Upper lobe of left lung (tissue), 6 donors: Measurements from ENCODE around the gene POLE2. TPM values are rescaled to one million over a fixed set of nuclear protein-coding genes. Genes with fewer than 3 reads are reported as not detected.
A peak's percentile ranks its signal among the peaks of the same experiment; 100 is the strongest.
"Not testable (repeated sequence)": the region's sequence is repeated elsewhere in the genome, so short reads cannot be mapped to it uniquely, and the experiment has no call there.

ENCODE experiments used
- ATAC-seq, 2 donors: fragments of 200-7000 bp; cut with Tn5 transposase; one replicate each; pipeline ENCODE4 v1.9.1; 2022; ENCODE audit warnings: mild to moderate bottlenecking in 2 of 2, moderate library complexity in 2 of 2; ENCODE audit not compliant: low FRiP score in 2 of 2
- DNase-seq, 2 donors: peaks; one replicate each; pipeline ENCODE4 v3.0.0-alpha.2; 2019 to 2020
- H3K27ac ChIP-seq, 4 donors: fragments of 200-600 bp; sonication (generic); one replicate each; pipeline ENCODE4 v1.5.1; 2016 to 2019
- H3K27me3 ChIP-seq, 4 donors: fragments of 200-600 bp; sonication (generic); one replicate each; pipeline ENCODE4 v1.5.1; 2017 to 2019
- H3K36me3 ChIP-seq, 4 donors: fragments of 200-600 bp; sonication (generic); one replicate each; pipeline ENCODE4 v1.5.1; 2016 to 2019
- H3K4me1 ChIP-seq, 4 donors: fragments of 200-600 bp; sonication (generic); one replicate each; pipeline ENCODE4 v1.5.1; 2018 to 2019
- H3K4me3 ChIP-seq, 4 donors: fragments of 200-600 bp; sonication (generic); one replicate each; pipeline ENCODE4 v1.5.1; 2017 to 2019; ENCODE audit warnings: mild to moderate bottlenecking in 2 of 4, moderate library complexity in 1 of 4
- H3K9me3 ChIP-seq, 4 donors: fragments of 200-600 bp; sonication (generic); one replicate each; pipeline ENCODE4 v1.5.1; 2018 to 2019
- EP300 ChIP-seq, 4 donors: sonication (generic); formaldehyde crosslinking; IDR thresholded peaks; one replicate each; pipeline ENCODE4 v1.5.1; 2017; ENCODE audit warnings: antibody characterized with exemption in 4 of 4, control low read depth in 2 of 4
- POLR2A ChIP-seq, 4 donors: fragments of 450-650 bp; IDR thresholded peaks; one replicate each; pipeline ENCODE4 v1.5.1; 2016 to 2017; ENCODE audit warnings: antibody characterized with exemption in 4 of 4, mild to moderate bottlenecking in 2 of 4
- POLR2AphosphoS5 ChIP-seq, 2 donors: sonication (generic); formaldehyde crosslinking; IDR thresholded peaks; one replicate each; pipeline ENCODE4 v1.5.1; 2017; ENCODE audit warnings: antibody characterized with exemption in 2 of 2
- WGBS, 2 donors: methylation state at CpG; one replicate each; pipeline ENCODE4 v1.1.5; 2017 to 2018; 5-methylcytosine and 5-hydroxymethylcytosine counted together
- total RNA-seq, 6 donors: library from RNA; depleted of rRNA in 4 of 6; stranded (reverse); fragments of >200 nt in 4 of 6; gene quantifications; one replicate each; pipeline versions ENCODE4 v1.1.0 to v1.2.1, GENCODE V29; 2016 to 2021
- TF ChIP-seq, protein P1 (sequence below), 6 experiments: fragments of 450-650 bp in 4 of 6; fragments of 200-600 bp in 2 of 6; sonication (generic) in 2 of 6; IDR thresholded peaks; one replicate each; pipeline ENCODE4 v1.5.1; 2016 to 2019; ENCODE audit warnings: antibody characterized with exemption in 6 of 6
- donor health status: DM: no; HTN: no; CAD: no; lungs with moderate emphysema.
- donor health status: DM: no; HTN: yes; CAD: no; lungs with severe emphysema.

Gene POLE2, protein sequence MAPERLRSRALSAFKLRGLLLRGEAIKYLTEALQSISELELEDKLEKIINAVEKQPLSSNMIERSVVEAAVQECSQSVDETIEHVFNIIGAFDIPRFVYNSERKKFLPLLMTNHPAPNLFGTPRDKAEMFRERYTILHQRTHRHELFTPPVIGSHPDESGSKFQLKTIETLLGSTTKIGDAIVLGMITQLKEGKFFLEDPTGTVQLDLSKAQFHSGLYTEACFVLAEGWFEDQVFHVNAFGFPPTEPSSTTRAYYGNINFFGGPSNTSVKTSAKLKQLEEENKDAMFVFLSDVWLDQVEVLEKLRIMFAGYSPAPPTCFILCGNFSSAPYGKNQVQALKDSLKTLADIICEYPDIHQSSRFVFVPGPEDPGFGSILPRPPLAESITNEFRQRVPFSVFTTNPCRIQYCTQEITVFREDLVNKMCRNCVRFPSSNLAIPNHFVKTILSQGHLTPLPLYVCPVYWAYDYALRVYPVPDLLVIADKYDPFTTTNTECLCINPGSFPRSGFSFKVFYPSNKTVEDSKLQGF
- total RNA-seq = 1 to 10 TPM in 4 of 6 donors, under 1 TPM in 2; 0.49 to 2.7 (median 2.1) TPM

DNA sequence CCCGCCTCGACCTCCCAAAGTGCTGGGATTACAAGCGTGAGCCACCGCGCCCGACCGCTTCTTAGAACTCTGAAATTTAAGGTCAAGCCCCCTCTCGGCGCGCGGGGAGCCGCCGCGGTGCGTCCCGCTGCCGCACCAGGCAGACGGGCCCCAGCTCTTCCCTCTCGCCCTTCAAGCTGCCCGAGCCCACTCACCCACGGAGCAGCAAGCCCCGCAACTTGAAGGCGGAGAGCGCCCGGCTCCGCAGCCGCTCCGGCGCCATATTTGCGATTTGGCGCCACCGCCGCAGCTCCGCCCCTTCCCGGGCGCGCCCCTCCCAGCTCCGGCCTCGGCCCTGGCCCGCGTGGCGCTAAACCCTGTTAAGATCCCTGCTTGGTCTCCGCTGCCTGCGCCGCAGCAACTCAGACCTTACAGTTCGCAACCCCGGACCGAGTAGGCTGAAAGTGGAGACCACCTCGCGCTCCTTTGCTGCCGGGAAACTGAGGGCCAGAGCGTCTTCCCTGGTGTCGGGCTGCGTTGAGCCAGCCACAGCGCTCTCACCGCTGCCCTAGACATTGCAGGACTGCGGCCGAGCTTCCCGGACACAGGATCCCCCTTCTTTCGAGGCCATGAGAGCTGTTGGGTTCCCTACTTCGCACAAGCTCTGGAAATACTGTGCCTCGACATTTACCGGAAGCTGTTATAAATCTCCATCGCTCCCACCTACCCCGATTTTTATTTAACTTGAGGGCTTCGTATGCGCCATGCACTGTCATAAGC is at the start of gene POLE2:
POLE2 (minus strand) TSS at position 273 of the 759 bp plus-strand sequence; CDS start at position 262, 11 bp downstream.
- ATAC-seq (peak; percentile 87 to 94), DNase-seq (peak; percentile 69 to 96)
- TF ChIP-seq POLR2A (IDR thresholded peaks at IDR 0.05) = peak in 1 of 4 donors; percentile 54
- no peak for TF ChIP-seq EP300 (IDR thresholded peaks at IDR 0.05)
- TF ChIP-seq, protein P1, sequence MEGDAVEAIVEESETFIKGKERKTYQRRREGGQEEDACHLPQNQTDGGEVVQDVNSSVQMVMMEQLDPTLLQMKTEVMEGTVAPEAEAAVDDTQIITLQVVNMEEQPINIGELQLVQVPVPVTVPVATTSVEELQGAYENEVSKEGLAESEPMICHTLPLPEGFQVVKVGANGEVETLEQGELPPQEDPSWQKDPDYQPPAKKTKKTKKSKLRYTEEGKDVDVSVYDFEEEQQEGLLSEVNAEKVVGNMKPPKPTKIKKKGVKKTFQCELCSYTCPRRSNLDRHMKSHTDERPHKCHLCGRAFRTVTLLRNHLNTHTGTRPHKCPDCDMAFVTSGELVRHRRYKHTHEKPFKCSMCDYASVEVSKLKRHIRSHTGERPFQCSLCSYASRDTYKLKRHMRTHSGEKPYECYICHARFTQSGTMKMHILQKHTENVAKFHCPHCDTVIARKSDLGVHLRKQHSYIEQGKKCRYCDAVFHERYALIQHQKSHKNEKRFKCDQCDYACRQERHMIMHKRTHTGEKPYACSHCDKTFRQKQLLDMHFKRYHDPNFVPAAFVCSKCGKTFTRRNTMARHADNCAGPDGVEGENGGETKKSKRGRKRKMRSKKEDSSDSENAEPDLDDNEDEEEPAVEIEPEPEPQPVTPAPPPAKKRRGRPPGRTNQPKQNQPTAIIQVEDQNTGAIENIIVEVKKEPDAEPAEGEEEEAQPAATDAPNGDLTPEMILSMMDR (IDR thresholded peaks at IDR 0.05) = no peak
- TF ChIP-seq POLR2AphosphoS5 (IDR thresholded peaks at IDR 0.05) = peak in 1 of 2 donors; percentile 39
- H3K4me1 ChIP-seq = peaks cover 9 to 24% (median 13%) of the 10 kb centered on the region in 4 donors
- WGBS, 2 donors = 10 to 30% methylated on average over 8 to 36 of the region's 67 CpGs
- H3K27me3 ChIP-seq = no peaks in the 10 kb centered on the region
- no peaks in the 10 kb centered on the region for H3K36me3 ChIP-seq
- H3K9me3 ChIP-seq = no peaks in the 10 kb centered on the region
- peak within 1 kb of the TSS; percentile 57 to 84 (median 80) for H3K4me3 ChIP-seq
- peak within 1 kb of the TSS; percentile 70 to 90 (median 85) for H3K27ac ChIP-seq

DNA sequence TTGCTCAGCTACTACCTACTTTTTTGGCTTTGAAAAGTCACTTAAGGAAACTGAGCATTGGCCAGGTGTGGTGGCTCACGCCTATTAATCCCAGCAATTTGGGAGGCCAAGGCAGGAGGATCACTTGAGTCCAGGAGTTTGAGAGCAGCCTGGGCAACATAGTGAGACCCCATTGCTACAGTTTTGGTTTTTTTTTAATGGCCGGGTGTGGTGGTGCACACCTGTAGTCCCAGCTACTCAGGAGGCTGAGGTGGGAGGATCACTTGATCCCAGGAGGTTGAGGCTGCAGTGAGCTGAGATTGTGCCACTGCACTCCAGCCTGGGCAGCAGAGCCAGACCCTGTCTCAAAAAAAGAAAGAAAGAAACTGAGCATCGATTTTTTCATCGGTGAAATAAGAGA is 47.7 kb upstream of the POLE2 start:
- not testable (repeated sequence) for H3K27ac ChIP-seq, H3K4me3 ChIP-seq, H3K9me3 ChIP-seq, H3K27me3 ChIP-seq, DNase-seq, ATAC-seq, H3K4me1 ChIP-seq
- 99 to 100% methylated on average over 3 to 4 of the region's 4 CpGs for WGBS, 2 donors
- H3K36me3 ChIP-seq = peaks cover 0 to 17% (median 1%) of the 10 kb centered on the region in 4 donors

DNA sequence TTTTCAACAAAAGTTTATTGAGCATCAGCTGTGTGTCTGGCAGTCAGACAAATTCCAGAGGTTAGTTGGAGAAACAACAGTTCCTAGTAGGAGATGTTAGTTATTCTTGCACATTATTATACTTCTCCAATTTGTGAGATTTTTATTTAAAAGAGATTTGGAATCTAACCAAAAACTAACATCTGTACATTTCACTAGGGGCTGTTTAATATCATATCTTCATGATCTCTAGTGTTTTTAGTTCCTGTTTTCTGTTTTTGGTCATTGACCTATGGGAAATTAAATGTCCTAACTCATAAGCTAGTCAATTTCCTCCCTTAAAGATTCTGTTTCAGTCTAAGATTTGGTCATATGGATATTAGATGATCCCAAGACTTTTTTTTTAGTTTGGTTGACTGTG is 45.8 kb upstream of the POLE2 start:
- Histone ChIP-seq H3K27me3 (no peaks in the 10 kb centered on the region), H3K36me3 (peaks cover 0 to 16% (median 1%) of the 10 kb centered on the region in 4 donors), H3K27ac (no peak overlapping the region), H3K9me3 (no peaks in the 10 kb centered on the region), H3K4me3 (no peak overlapping the region), H3K4me1 (no peaks in the 10 kb centered on the region)
- DNase-seq = no peak
- TF ChIP-seq, protein P1 (IDR thresholded peaks at IDR 0.05) = no peak
- TF ChIP-seq POLR2AphosphoS5 (IDR thresholded peaks at IDR 0.05) = no peak
- no peak for TF ChIP-seq EP300 (IDR thresholded peaks at IDR 0.05)
- no peak for ATAC-seq

DNA sequence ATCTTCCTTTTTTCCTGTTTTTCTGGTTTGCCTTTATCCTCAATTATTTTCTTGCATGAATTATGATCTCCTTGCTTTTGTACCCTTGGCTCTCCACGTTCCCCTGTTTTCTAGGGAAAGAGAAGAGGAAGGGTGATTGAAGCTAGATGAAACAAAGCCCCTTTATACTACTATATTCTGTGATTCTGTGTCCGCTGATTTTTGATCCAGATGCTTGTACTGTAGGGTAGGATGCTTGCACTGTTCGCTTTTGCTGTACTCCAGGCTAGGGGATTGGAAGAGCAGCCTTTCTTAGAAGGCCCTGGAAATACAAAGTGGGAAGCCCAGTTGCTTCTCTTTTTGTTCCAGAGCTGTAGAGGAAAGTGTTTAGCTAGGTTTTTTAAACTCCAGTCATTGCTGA is 44.9 kb upstream of the POLE2 start:
- WGBS, 2 donors = 89 to 92% methylated on average over 3 of the region's 3 CpGs
- Histone ChIP-seq H3K27me3 (no peaks in the 10 kb centered on the region), H3K27ac (no peak overlapping the region), H3K4me3 (no peak overlapping the region), H3K4me1 (no peaks in the 10 kb centered on the region), H3K36me3 (peaks cover 0 to 19% (median 1%) of the 10 kb centered on the region in 4 donors), H3K9me3 (no peaks in the 10 kb centered on the region)
- DNase-seq (no peak), ATAC-seq (no peak)
- TF ChIP-seq POLR2A (IDR thresholded peaks at IDR 0.05) = no peak
- TF ChIP-seq EP300 (IDR thresholded peaks at IDR 0.05) = no peak
- no peak for TF ChIP-seq POLR2AphosphoS5 (IDR thresholded peaks at IDR 0.05)
- TF ChIP-seq, protein P1 (IDR thresholded peaks at IDR 0.05) = no peak

DNA sequence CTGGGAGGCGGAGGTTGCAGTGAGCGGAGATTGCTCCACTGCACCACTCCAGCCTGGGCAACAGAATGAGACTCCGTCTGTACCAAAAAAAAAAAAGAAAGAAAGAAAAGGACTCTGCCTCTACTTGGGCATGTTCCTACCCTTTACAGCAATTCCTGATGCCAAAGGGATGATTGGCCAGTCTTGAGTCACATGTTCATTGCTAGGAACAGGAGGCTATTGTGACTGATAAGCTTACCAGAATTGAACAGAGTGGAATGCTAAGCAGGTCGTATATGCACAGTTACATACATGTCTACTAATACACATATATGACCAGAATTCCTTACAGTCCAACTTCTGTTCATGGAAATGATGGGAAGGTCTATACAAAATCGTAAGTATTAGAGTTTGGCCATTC is 39.2 kb upstream of the POLE2 start:
- Histone ChIP-seq H3K4me1 (no peaks in the 10 kb centered on the region), H3K27me3 (no peaks in the 10 kb centered on the region), H3K36me3 (peaks cover 3 to 45% (median 14%) of the 10 kb centered on the region in 4 donors), H3K9me3 (no peaks in the 10 kb centered on the region), H3K27ac (no peak overlapping the region), H3K4me3 (no peak overlapping the region)
- DNase-seq = no peak
- TF ChIP-seq, protein P1 (IDR thresholded peaks at IDR 0.05) = no peak
- TF ChIP-seq POLR2AphosphoS5 (IDR thresholded peaks at IDR 0.05) (no peak), POLR2A (IDR thresholded peaks at IDR 0.05) (no peak), EP300 (IDR thresholded peaks at IDR 0.05) (no peak)
- no peak for ATAC-seq
- WGBS, 2 donors = 91 to 94% methylated on average over 5 of the region's 5 CpGs

DNA sequence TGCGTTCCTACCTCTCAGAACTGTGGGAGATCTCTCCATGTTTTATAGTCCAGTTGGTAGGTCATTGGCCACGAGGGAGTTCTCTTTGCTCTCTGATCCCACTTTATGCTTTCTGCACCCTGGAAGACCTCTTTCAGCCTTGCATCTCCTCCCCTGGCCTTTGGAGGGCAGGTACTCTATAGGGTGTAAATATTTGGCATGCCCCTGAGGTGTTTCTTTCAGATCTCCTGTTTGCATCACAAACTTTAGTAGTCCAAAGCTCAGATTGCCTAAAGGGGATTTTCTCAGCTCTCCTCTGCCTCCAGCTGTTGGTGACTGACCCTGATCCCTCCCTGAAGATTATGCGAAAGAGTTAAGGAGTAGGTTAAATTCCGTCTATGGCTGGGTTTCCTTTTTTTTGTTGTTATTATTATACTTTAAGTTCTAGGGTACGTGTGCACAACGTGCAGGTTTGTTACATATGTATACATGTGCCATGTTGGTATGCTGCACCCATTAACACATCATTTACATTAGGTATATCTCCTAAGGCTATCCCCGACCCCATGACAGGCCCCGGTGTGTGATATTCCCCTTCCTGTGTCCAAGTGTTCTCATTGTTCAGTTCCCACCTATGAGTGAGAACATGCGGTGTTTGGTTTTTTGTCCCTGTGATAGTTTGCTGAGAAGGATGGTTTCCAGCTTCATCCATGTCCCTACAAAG is 33.9 kb upstream of the POLE2 start:
- H3K4me3 ChIP-seq, H3K27ac ChIP-seq, H3K27me3 ChIP-seq, DNase-seq, ATAC-seq, H3K4me1 ChIP-seq, H3K9me3 ChIP-seq: not testable (repeated sequence)
- peaks cover 0 to 44% (median 12%) of the 10 kb centered on the region in 4 donors for H3K36me3 ChIP-seq
- 88 to 91% methylated on average over 9 of the region's 9 CpGs for WGBS, 2 donors
